Neural cell (in vitro differentiated cells): ENCODE results near the gene CDCP2. TPM values are rescaled to one million over a fixed set of nuclear protein-coding genes. Genes with fewer than 3 reads are reported as not detected.
"Not testable (repeated sequence)": the region's sequence is repeated elsewhere in the genome, so short reads cannot be mapped to it uniquely, and the experiment has no call there.

Experiments
- H2AFZ ChIP-seq: fragments of 200-600, 300-800 bp; sonication (generic), shearing (Covaris generic); 2 replicates; pipeline ENCODE4 v1.6.0; 2014; ENCODE audit warnings: low read depth, mild to moderate bottlenecking, antibody characterized with exemption, low read length, moderate library complexity
- H3F3A ChIP-seq: fragments of 200-600 bp; shearing (Covaris generic); 2 replicates; pipeline ENCODE4 v1.6.1; 2016; ENCODE audit warnings: mild to moderate bottlenecking, moderate library complexity, mixed read lengths, antibody characterized with exemption, low read length; ENCODE audit not compliant: insufficient read depth, poor library complexity, severe bottlenecking
- H3K27ac ChIP-seq: fragments of 200-600, 300-800 bp; sonication (generic), shearing (Covaris generic); 2 replicates; pipeline ENCODE4 v1.5.1; 2014; ENCODE audit warnings: mild to moderate bottlenecking, low read length, moderate library complexity
- H3K27me3 ChIP-seq: fragments of 300-800, 200-600 bp; sonication (generic), shearing (Covaris generic); 2 replicates; pipeline ENCODE4 v1.6.0; 2014; ENCODE audit warnings: mild to moderate bottlenecking, low read depth, low read length, moderate library complexity; ENCODE audit not compliant: insufficient read depth
- H3K36me3 ChIP-seq: fragments of 300-800, 200-600 bp; sonication (generic), shearing (Covaris generic); 2 replicates; pipeline ENCODE4 v1.5.1; 2014; ENCODE audit warnings: mild to moderate bottlenecking, antibody characterized with exemption, low read length, moderate library complexity; ENCODE audit not compliant: insufficient read depth
- H3K4me2 ChIP-seq: fragments of 300-800, 200-600 bp; sonication (generic), shearing (Covaris generic); 2 replicates; pipeline ENCODE4 v1.6.0; 2014; ENCODE audit warnings: mild to moderate bottlenecking, low read length
- H3K4me3 ChIP-seq: fragments of 300-800, 200-600 bp; sonication (generic), shearing (Covaris generic); 2 replicates; pipeline ENCODE4 v1.5.1; 2014; ENCODE audit warnings: mild to moderate bottlenecking, low read length, moderate library complexity
- H3K79me2 ChIP-seq: fragments of 200-600 bp; shearing (Covaris generic); replicated peaks from 2 replicates; pipeline ENCODE4 v1.6.0; 2014; ENCODE audit warnings: mild to moderate bottlenecking, low read length, moderate library complexity; ENCODE audit not compliant: insufficient read depth
- H3K9ac ChIP-seq: fragments of 300-800, 200-600 bp; sonication (generic), shearing (Covaris generic); 2 replicates; pipeline ENCODE4 v1.6.1; 2016; ENCODE audit warnings: mild to moderate bottlenecking, low read length, mixed read lengths
- H3K9me2 ChIP-seq: fragments of 200-600 bp; shearing (Covaris generic); 2 replicates; pipeline ENCODE4 v1.6.1; 2016; ENCODE audit warnings: mild to moderate bottlenecking, low read length, mixed read lengths; ENCODE audit not compliant: insufficient read depth
- H3K9me3 ChIP-seq: fragments of 200-600, 300-800 bp; sonication (generic), shearing (Covaris generic); 2 replicates; pipeline ENCODE4 v1.6.1; 2016; ENCODE audit warnings: mild to moderate bottlenecking, mixed run types, low read length, moderate library complexity, mixed read lengths
- H4K20me1 ChIP-seq: fragments of 200-600 bp; shearing (Covaris generic); 2 replicates; pipeline ENCODE4 v1.6.1; 2016; ENCODE audit warnings: mild to moderate bottlenecking, mixed run types; ENCODE audit not compliant: insufficient read depth
- CTCF ChIP-seq: fragments of 450-650 bp; IDR thresholded peaks from 2 replicates; pipeline ENCODE4 v1.5.1; 2014; ENCODE audit warnings: antibody characterized with exemption, mild to moderate bottlenecking, moderate library complexity; ENCODE audit not compliant: poor library complexity, severe bottlenecking
- EP300 ChIP-seq: fragments of 450-650 bp; conservative IDR thresholded peaks from 2 replicates; pipeline ENCODE4 v1.6.1; 2014; ENCODE audit warnings: antibody characterized with exemption, mild to moderate bottlenecking, moderate library complexity; ENCODE audit not compliant: poor library complexity, severe bottlenecking
- EZH2 ChIP-seq: fragments of 200-600, 300-800 bp; shearing (Covaris generic), sonication (generic); IDR thresholded peaks from 2 replicates; pipeline ENCODE4 v1.6.1; 2014; ENCODE audit warnings: antibody characterized with exemption, low read length, borderline replicate concordance, mild to moderate bottlenecking; ENCODE audit not compliant: insufficient read depth, poor library complexity, severe bottlenecking
- MXI1 ChIP-seq: fragments of 450-650 bp; conservative IDR thresholded peaks from 2 replicates; pipeline ENCODE4 v1.6.1; 2014; ENCODE audit warnings: antibody characterized with exemption, mild to moderate bottlenecking; ENCODE audit not compliant: poor library complexity, severe bottlenecking
- POLR2AphosphoS5 ChIP-seq: IDR thresholded peaks from 2 replicates; pipeline ENCODE4 v1.6.1; 2012
- RAD21 ChIP-seq: fragments of 450-650 bp; conservative IDR thresholded peaks from 2 replicates; pipeline ENCODE4 v1.6.1; 2014; ENCODE audit warnings: antibody characterized with exemption, mild to moderate bottlenecking, moderate library complexity
- SMC3 ChIP-seq: fragments of 450-650 bp; conservative IDR thresholded peaks from 2 replicates; pipeline ENCODE4 v1.6.1; 2014; ENCODE audit warnings: antibody characterized with exemption, mild to moderate bottlenecking, moderate library complexity; ENCODE audit not compliant: poor library complexity
- TAF1 ChIP-seq: IDR thresholded peaks from 2 replicates; pipeline ENCODE4 v1.6.1; 2012; ENCODE audit warnings: low read depth
- polyA plus RNA-seq: library from polyadenylated mRNA; depleted of rRNA; stranded (reverse); fragments of >200 nt; gene quantifications from 2 replicates; pipeline ENCODE4 v1.2.3, GENCODE V29; 2014
- TF ChIP-seq, protein P1 (sequence below): IDR thresholded peaks from 2 replicates; pipeline ENCODE4 v1.6.1; 2012; ENCODE audit warnings: borderline replicate concordance

The CDCP2 gene
- polyA plus RNA-seq, 1 donor from 2014 or later: not detected

DNA sequence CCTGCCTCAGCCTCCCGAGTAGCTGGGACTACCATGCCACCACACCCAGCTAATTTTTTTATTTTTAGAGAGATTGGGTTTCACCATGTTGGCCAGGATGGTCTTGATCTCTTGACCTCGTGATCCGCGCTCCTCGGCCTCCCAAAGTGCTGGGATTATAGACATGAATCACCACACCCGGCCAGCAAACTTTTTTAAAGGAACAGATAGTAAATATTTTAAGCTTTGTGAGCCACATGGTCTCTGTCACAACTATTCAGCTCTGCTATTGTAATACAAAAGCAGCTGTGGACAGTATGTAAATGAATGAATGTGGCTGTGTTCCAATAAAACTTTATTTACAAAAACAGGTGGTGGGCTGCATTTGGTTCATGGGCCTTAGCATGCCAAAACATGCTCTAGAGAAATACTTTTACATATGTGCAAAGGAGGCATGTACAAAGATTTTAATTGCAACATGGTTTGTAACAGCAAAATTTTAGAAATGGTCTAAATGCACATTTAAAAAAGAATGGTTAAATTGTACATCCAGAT, 47.0 kb downstream of the CDCP2 start:
- TF ChIP-seq EP300 (no peak), POLR2AphosphoS5 (no peak), CTCF (no peak), RAD21 (no peak), TAF1 (no peak), MXI1 (no peak), EZH2 (no peak), SMC3 (no peak)
- TF ChIP-seq, protein P1, sequence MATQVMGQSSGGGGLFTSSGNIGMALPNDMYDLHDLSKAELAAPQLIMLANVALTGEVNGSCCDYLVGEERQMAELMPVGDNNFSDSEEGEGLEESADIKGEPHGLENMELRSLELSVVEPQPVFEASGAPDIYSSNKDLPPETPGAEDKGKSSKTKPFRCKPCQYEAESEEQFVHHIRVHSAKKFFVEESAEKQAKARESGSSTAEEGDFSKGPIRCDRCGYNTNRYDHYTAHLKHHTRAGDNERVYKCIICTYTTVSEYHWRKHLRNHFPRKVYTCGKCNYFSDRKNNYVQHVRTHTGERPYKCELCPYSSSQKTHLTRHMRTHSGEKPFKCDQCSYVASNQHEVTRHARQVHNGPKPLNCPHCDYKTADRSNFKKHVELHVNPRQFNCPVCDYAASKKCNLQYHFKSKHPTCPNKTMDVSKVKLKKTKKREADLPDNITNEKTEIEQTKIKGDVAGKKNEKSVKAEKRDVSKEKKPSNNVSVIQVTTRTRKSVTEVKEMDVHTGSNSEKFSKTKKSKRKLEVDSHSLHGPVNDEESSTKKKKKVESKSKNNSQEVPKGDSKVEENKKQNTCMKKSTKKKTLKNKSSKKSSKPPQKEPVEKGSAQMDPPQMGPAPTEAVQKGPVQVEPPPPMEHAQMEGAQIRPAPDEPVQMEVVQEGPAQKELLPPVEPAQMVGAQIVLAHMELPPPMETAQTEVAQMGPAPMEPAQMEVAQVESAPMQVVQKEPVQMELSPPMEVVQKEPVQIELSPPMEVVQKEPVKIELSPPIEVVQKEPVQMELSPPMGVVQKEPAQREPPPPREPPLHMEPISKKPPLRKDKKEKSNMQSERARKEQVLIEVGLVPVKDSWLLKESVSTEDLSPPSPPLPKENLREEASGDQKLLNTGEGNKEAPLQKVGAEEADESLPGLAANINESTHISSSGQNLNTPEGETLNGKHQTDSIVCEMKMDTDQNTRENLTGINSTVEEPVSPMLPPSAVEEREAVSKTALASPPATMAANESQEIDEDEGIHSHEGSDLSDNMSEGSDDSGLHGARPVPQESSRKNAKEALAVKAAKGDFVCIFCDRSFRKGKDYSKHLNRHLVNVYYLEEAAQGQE: no peak
- Histone ChIP-seq H3K9me2 (no peaks in the 10 kb centered on the region), H2AFZ (no peak overlapping the region), H4K20me1 (no peaks in the 10 kb centered on the region), H3K4me2 (no peak overlapping the region), H3K79me2 (no peaks in the 10 kb centered on the region), H3K4me3 (no peak overlapping the region), H3K36me3 (no peaks in the 10 kb centered on the region), H3K27me3 (no peaks in the 10 kb centered on the region), H3K9me3 (no peaks in the 10 kb centered on the region), H3F3A (no peaks in the 10 kb centered on the region), H3K9ac (no peak overlapping the region), H3K27ac (no peak overlapping the region)

DNA sequence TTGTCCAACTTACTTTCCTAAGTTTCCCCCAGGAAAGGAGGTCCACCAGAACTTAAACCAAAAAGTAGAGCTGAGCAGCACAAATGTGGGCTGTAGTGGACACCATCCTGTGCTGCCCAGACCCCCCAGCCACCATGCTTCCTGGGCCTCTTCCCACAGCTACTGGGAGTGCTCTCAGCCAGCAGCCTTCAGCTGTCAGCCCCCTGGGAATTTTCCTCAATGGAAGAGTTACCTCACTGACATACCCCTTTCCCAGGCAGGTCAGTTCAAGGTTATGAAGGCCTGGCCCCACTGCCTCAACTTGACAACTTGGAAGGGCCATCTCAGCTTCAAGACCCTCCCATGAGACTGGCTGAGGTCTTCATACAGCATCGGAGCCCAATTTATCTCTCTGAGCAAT, 47.7 kb downstream of the CDCP2 start:
- no peak overlapping the region for H3K9ac ChIP-seq
- H3K4me2 ChIP-seq: no peak overlapping the region
- no peaks in the 10 kb centered on the region for H3K27me3 ChIP-seq
- H3K27ac ChIP-seq: no peak overlapping the region
- no peaks in the 10 kb centered on the region for H4K20me1 ChIP-seq
- H3K79me2 ChIP-seq: no peaks in the 10 kb centered on the region
- TF ChIP-seq EZH2 (no peak), TAF1 (no peak), CTCF (no peak)
- TF ChIP-seq, protein P1: no peak
- no peak overlapping the region for H3K4me3 ChIP-seq
- H3K9me2 ChIP-seq: no peaks in the 10 kb centered on the region
- H3F3A ChIP-seq: no peaks in the 10 kb centered on the region
- no peaks in the 10 kb centered on the region for H3K9me3 ChIP-seq
- no peaks in the 10 kb centered on the region for H3K36me3 ChIP-seq
- no peak overlapping the region for H2AFZ ChIP-seq

- not testable (repeated sequence) for H2AFZ ChIP-seq, H3K9me2 ChIP-seq, H3K79me2 ChIP-seq, H3K9me3 ChIP-seq, H3K4me2 ChIP-seq, H3K4me3 ChIP-seq, H3F3A ChIP-seq, H3K36me3 ChIP-seq, H3K27me3 ChIP-seq, H4K20me1 ChIP-seq, H3K27ac ChIP-seq, H3K9ac ChIP-seq
These were observed 48.2 kb downstream of the CDCP2 start for GRCh38 chr1:54104613-54105012.
